Stimulated activated CD4-positive, alpha-beta T cell treated with anti-CD3 and anti-CD28 coated beads, Interleukin-12 subunit alpha, Interleukin-12 subunit beta, amount 100 ng/mL, for 48 hours (primary cell): ENCODE results near the gene SMARCA2.
A peak's percentile ranks its signal among the peaks of the same experiment; 100 is the strongest.

Experiments used
- DNase-seq, 3 donors: peaks; one replicate each; pipeline ENCODE4 v3.0.0-alpha.2; 2020; ENCODE audit warnings: low read depth in 2 of 3, low spot score in 1 of 3

Gene SMARCA2

GRCh38 chr9:2015581-2016407, 647 bp downstream of the SMARCA2 start:
- DNase-seq: peak; percentile 20 to 43 (median 33)

GRCh38 chr9:2016408-2017330, 1.5 kb downstream of the SMARCA2 start:
- DNase-seq: peak; percentile 32 to 58 (median 34)

- DNase-seq: peak; percentile 44 to 60 (median 48)
Observed at GRCh38 chr9:2017331-2018161, 2.4 kb downstream of the SMARCA2 start.

DNA sequence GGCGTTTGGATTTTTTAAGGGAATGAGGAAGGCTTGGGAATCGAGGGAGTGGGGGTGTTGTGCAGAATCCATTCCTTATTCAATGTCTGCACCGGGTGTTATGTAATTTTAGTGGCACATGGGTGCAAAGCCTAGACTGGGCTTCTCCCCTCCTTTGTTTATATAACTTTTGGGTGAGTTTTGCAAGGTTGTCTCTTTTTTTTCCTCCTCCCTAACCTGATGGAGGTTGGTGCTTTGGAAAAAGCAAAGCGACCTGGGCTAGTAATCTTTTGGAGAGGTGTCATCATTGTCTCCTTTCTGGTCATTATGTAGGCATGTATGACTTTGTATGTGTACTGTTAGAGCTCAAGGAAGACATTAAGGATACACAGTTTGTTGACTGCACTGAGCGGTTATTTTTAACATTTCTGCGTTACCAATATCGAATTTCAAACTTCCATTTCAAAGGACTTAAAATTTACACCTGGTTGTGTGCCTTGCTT, 3.1 kb downstream of the SMARCA2 start:
- DNase-seq: no peak

DNA sequence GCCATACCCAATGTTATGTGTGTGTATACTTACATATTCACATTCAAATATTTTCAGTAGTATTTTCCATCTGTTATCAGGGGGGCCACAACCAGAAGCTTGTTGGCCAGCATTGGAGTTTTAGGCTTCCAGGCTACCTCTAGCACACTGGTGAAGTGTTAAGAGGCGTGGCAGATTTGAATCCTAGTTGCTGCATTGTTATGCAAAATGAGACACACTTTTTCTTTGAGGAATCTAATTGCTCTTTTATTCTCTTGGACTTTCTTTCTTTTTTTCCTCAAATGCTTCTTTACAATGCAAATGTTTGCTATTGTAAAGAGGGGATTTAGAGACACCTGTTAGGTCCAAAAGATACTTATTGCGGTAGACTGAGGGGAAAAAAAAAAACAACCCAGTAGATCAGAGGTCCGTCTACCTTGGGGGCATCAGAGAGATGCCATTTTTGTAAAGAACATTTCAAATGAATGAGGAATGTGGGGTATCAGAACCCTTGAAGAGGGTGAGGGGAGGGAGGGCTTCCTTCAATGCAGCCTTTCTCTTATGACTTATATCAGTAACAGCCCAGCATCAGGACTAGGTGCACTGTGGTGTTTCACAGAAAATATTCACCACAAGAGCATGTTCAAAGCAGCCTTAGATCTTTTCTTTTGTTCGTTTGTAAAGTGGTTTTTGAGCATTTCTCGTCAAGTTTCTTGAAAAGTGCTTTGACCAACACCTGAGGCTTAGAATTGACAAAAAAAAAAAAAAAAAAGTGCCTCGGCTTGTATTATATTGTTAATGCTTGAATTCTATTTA, 3.8 kb downstream of the SMARCA2 start:
- DNase-seq: no peak

GRCh38 chr9:2019723-2020122, 4.6 kb downstream of the SMARCA2 start:
- DNase-seq: no peak

DNA sequence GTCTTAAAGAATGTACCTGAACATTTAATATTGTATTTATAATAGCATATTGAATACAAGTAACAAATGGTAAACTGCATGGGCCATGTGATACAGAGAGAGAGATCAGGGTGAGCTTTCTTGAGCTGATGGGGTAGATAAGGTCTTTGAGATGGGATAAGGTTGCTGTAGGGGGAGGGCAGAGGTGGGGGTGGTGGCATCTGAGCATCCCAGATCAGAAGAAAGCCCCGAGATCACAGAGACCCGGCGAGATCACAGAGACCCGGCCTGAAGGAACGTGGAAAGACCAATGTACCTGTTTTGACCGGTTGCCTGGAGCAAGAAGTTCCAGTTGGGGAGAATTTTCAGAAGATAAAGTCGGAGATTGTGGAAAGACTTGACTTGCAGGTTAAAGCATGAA, 6.6 kb downstream of the SMARCA2 start:
- no peak for DNase-seq

GRCh38 chr9:2022560-2022959, 7.4 kb downstream of the SMARCA2 start:
- DNase-seq: no peak

DNA sequence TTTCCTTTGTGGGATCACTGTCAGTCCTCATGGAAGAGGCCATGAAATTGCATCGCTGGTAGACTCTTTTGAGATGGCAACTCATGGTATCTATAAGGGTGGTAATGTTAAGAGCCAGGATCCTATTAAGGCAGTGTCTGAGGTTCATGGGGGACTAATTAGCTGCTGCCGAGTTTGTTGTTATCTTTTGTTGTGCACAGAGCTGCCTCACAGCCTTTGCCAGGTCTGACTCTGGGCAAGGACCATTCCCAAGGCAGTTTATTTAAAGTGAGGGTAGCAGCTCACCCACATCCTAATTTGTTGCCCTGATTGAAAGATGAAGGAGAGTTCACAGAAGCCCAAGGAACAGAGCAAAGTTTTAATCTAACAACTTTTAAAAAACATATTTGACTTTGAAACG, 7.9 kb downstream of the SMARCA2 start:
- DNase-seq: no peak

DNA sequence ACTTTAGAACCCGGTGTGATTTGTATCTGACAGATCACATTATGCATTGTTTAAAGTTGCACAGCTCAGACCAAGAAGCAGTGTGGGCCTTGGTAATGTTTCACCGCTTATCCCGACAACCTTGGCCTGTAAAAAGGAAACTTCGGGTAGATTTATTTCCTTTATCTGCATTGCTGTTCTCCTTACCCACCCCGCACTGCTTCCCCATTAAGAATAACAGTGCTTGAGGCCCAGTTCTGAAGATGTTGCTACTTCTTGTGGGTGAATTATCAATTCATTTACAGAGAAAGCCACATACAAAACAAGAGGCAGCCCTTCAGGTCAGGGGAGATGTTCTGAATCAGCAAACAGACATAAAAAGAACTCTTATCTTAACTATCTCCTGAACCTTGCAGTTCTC, 8.4 kb downstream of the SMARCA2 start:
- DNase-seq: no peak

- DNase-seq: no peak
Observed at GRCh38 chr9:2024888-2025782, 10.0 kb downstream of the SMARCA2 start.

- DNase-seq: no peak
Observed at GRCh38 chr9:2026220-2026997, 11.3 kb downstream of the SMARCA2 start.

GRCh38 chr9:2027543-2028160, 12.5 kb downstream of the SMARCA2 start:
- no peak for DNase-seq

DNA sequence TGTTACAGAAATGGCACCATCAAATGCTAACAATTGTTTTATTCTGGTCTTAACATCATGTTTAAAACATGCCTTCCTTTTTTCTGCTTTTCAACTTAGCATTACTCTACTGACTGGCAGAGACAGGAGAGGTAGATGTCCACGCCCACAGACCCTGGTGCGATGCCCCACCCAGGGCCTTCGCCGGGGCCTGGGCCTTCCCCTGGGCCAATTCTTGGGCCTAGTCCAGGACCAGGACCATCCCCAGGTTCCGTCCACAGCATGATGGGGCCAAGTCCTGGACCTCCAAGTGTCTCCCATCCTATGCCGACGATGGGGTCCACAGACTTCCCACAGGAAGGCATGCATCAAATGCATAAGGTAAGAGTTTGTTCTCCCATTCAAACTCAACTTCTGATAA, 13.7 kb downstream of the SMARCA2 start:
- DNase-seq: no peak

DNA sequence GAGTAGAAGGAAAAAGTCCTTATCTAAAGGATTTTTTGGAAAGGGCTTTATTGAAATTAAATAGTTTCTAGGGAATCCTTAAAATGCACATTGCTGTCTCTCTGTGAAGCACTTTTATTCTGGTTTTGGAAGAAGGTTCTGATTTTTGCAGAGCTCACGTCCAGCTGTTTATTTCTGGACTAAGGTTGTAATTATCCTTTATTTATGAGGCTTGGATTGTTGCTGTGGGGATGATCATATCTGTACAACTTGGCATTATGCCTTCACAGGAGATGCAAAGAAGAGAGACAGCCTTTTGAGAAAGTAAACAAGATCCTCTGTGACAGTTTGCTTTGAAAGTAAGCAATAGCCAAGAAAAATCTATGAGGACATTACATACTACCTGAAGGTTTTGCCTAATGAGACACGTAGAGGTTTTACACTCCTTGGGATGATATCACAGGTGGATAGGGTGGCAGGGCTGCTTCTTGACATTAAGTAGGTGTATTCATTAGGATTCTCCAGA, 14.6 kb downstream of the SMARCA2 start:
- no peak for DNase-seq

DNA sequence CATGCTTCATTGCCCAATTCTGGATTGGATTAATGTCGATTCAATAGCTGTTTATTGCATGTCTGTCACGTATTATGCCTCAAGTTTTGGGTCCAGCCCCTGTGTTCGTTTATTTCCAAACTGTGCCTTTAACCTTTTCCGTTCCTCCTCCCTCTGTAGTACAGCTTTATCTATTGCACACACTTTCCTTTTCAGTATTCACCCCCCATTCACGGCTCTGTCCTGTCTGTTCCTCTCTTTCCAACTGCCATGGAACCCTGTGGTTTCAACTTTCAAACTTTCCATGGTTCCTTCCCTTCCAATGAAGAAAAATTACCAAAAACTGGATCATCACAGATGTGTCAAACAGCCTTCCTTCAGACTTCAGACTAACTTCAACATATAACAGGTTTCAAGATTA, 17.1 kb downstream of the SMARCA2 start:
- DNase-seq: no peak

DNA sequence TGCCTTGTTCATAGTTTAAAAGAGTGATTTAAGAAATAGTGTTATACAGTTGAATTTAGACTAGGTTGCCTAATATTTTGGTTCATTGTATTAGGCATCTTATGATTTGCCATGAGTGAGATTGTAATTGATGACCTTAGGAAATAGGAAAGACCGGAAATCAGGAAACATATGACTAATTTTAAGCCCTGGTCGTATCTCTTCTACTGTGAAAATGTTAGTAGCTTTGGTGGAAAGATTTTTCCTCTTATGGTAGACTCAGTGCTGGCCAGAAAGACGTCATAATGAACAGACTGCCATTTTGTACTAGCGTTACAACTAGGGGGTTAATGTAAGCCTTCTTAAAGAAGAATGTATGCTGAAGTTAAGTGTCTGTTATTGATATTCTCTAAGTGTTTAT, 21.7 kb downstream of the SMARCA2 start:
- DNase-seq: no peak
